Prostate gland (tissue), 2 donors: ENCODE results near the gene PCSK4. TPM values are rescaled to one million over a fixed set of nuclear protein-coding genes. Genes with fewer than 3 reads are reported as not detected.
"Not testable (repeated sequence)": the region's sequence is repeated elsewhere in the genome, so short reads cannot be mapped to it uniquely, and the experiment has no call there.

Experiments
- DNase-seq: peaks from one replicate; pipeline ENCODE4 v3.0.0-alpha.2; 2019; ENCODE audit warnings: low spot score
- H3K27ac ChIP-seq, 2 donors: fragments of 200-600 bp; sonication (generic); 2 replicates each; pipeline ENCODE4 v1.5.1; 2017 to 2019
- H3K27me3 ChIP-seq: fragments of 200-600 bp; sonication (generic); replicated peaks from 2 replicates; pipeline ENCODE4 v1.5.1; 2019; ENCODE audit not compliant: insufficient read depth
- H3K36me3 ChIP-seq, 2 donors: fragments of 200-600 bp; sonication (generic); 1 replicate in 1 of 2; 2 replicates in 1 of 2; pipeline versions ENCODE4 v1.5.1 to v1.8.1; 2017 to 2019
- H3K4me1 ChIP-seq: fragments of 200-600 bp; sonication (generic); replicated peaks from 2 replicates; pipeline ENCODE4 v1.5.1; 2019
- H3K4me3 ChIP-seq, 2 donors: fragments of 200-600 bp; sonication (generic); 2 replicates each; pipeline ENCODE4 v1.5.1; 2017 to 2019
- H3K9me3 ChIP-seq: fragments of 200-600 bp; sonication (generic); 2 replicates; pipeline ENCODE4 v1.5.1; 2017
- POLR2A ChIP-seq: fragments of 450-650 bp; IDR thresholded peaks from one replicate; pipeline ENCODE4 v1.6.1; 2016; ENCODE audit warnings: antibody characterized with exemption, mild to moderate bottlenecking
- POLR2AphosphoS5 ChIP-seq: sonication (generic); formaldehyde crosslinking; IDR thresholded peaks from one replicate; pipeline ENCODE4 v1.6.1; 2017; ENCODE audit warnings: antibody characterized with exemption
- WGBS: methylation state at CpG from one replicate; pipeline ENCODE4 v1.1.5; 2018; 5-methylcytosine and 5-hydroxymethylcytosine counted together
- intact Hi-C: fragments of 100-400 bp; cut with DNase I; formaldehyde crosslinking; loops from one replicate; pipeline ENCODE4 v1.14.2; 2022
- total RNA-seq, 2 donors: library from RNA; depleted of rRNA; stranded (reverse); fragments of >200 nt; gene quantifications; one replicate each; pipeline ENCODE4 v1.1.0, GENCODE V29; 2016
- TF ChIP-seq, protein P1 (sequence below), 4 experiments: fragments of 200-600 bp in 2 of 4; fragments of 450-650 bp in 2 of 4; sonication (generic) in 2 of 4; IDR thresholded peaks; 1 replicate in 3 of 4; 2 replicates in 1 of 4; pipeline ENCODE4 v1.5.1; 2016 to 2019; ENCODE audit warnings: antibody characterized with exemption in 4 of 4, mild to moderate bottlenecking in 2 of 4, moderate library complexity in 2 of 4

PCSK4 gene
- total RNA-seq, 2 donors from 2014 or later, result 8.1 to 22.9 TPM

- Histone ChIP-seq H3K27ac (no peak overlapping the region), H3K9me3 (no peaks in the 10 kb centered on the region), H3K36me3 (peaks cover 4 to 13% of the 10 kb centered on the region in 2 donors), H3K27me3 (peaks cover 3% of the 10 kb centered on the region), H3K4me1 (peaks cover 19% of the 10 kb centered on the region), H3K4me3 (no peak overlapping the region)
- TF ChIP-seq, protein P1, sequence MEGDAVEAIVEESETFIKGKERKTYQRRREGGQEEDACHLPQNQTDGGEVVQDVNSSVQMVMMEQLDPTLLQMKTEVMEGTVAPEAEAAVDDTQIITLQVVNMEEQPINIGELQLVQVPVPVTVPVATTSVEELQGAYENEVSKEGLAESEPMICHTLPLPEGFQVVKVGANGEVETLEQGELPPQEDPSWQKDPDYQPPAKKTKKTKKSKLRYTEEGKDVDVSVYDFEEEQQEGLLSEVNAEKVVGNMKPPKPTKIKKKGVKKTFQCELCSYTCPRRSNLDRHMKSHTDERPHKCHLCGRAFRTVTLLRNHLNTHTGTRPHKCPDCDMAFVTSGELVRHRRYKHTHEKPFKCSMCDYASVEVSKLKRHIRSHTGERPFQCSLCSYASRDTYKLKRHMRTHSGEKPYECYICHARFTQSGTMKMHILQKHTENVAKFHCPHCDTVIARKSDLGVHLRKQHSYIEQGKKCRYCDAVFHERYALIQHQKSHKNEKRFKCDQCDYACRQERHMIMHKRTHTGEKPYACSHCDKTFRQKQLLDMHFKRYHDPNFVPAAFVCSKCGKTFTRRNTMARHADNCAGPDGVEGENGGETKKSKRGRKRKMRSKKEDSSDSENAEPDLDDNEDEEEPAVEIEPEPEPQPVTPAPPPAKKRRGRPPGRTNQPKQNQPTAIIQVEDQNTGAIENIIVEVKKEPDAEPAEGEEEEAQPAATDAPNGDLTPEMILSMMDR (IDR thresholded peaks at IDR 0.05), result no peak
- TF ChIP-seq POLR2A (no peak), POLR2AphosphoS5 (no peak)
- intact Hi-C loops, result no loop called here
- 93% methylated on average over 9 of the region's 9 CpGs for WGBS
- DNase-seq, result no peak
Measured at GRCh38 chr19:1441022-1441426, 49.1 kb downstream of the PCSK4 start.

GRCh38 chr19:1440418-1440801 lies 49.7 kb downstream of the PCSK4 start:
- no peak overlapping the region for H3K27ac ChIP-seq
- 78% methylated on average over 15 of the region's 15 CpGs for WGBS
- intact Hi-C loops, result no loop called here
- H3K27me3 ChIP-seq, result no peaks in the 10 kb centered on the region
- no peak overlapping the region for H3K4me3 ChIP-seq
- H3K36me3 ChIP-seq, result peaks cover 4 to 13% of the 10 kb centered on the region in 2 donors
- TF ChIP-seq, protein P1 (IDR thresholded peaks at IDR 0.05), result no peak
- TF ChIP-seq POLR2A, result no peak
- no peak for TF ChIP-seq POLR2AphosphoS5
- no peak for DNase-seq
- peaks cover 16% of the 10 kb centered on the region for H3K4me1 ChIP-seq
- H3K9me3 ChIP-seq, result no peaks in the 10 kb centered on the region

DNA sequence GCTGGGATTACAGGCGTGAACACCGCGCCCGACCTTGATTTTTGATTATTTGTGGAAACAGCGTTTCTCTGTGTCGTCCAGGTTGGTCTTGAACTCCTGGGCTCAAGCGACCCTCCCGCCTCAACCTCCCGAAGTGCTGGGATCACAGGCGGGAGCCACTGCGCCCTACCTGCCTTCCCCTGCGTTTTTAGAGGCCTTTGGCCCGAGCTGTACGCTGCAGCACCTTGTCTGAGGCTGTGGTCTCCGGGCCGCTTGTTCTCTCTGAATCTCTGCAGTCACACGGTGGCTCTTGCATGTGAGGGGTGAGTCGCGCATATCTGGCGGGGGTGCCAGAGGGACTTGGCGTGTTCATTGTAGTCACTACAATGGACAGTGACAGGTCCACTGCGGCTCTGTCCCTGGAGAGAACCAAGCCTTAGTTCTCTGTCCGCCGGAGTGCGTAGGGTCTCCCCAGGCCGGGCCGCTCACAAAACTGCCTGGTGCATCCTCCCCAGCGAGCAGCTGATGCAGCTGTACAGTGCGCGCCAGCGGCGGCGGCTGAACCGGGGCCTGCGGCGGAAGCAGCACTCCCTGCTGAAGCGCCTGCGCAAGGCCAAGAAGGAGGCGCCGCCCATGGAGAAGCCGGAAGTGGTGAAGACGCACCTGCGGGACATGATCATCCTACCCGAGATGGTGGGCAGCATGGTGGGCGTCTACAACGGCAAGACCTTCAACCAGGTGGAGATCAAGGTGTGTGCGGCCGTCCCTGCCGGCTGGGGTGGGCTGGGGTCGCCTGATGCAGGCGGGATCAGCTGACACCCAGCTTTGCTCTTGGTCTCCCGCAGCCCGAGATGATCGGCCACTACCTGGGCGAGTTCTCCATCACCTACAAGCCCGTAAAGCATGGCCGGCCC lies 50.4 kb downstream of the PCSK4 start:
- intact Hi-C loops, result loop anchor here (5.0 kb wide), 1 partner anchor 162 kb away; the partner anchor contains the start of gene FAM174C
- Histone ChIP-seq H3K4me1 (peaks cover 14% of the 10 kb centered on the region), H3K27ac (peak overlapping the region in 1 of 2 donors; percentile 81), H3K36me3 (peaks cover 4 to 13% of the 10 kb centered on the region in 2 donors), H3K4me3 (peak overlapping the region; percentile 71 to 88)
- WGBS, result 75% methylated on average over 57 of the region's 57 CpGs
- not testable (repeated sequence) for DNase-seq, H3K9me3 ChIP-seq, H3K27me3 ChIP-seq

- H3K9me3 ChIP-seq, result no peaks in the 10 kb centered on the region
- H3K36me3 ChIP-seq, result peaks cover 4 to 21% of the 10 kb centered on the region in 2 donors
- peak overlapping the region; percentile 73 to 81 for H3K27ac ChIP-seq
- peak overlapping the region; percentile 71 to 88 for H3K4me3 ChIP-seq
- WGBS, result under 1% methylated on average over 22 of the region's 26 CpGs
- H3K27me3 ChIP-seq, result no peaks in the 10 kb centered on the region
- intact Hi-C loops, result loop anchor here (5.0 kb wide), 1 partner anchor 162 kb away; the partner anchor contains the start of gene FAM174C
- peaks cover 14% of the 10 kb centered on the region for H3K4me1 ChIP-seq
- no peak for DNase-seq
- TF ChIP-seq POLR2A (no peak), POLR2AphosphoS5 (no peak)
- TF ChIP-seq, protein P1 (IDR thresholded peaks at IDR 0.05), result no peak
Measured at GRCh38 chr19:1438933-1439354, 51.2 kb downstream of the PCSK4 start.

DNA sequence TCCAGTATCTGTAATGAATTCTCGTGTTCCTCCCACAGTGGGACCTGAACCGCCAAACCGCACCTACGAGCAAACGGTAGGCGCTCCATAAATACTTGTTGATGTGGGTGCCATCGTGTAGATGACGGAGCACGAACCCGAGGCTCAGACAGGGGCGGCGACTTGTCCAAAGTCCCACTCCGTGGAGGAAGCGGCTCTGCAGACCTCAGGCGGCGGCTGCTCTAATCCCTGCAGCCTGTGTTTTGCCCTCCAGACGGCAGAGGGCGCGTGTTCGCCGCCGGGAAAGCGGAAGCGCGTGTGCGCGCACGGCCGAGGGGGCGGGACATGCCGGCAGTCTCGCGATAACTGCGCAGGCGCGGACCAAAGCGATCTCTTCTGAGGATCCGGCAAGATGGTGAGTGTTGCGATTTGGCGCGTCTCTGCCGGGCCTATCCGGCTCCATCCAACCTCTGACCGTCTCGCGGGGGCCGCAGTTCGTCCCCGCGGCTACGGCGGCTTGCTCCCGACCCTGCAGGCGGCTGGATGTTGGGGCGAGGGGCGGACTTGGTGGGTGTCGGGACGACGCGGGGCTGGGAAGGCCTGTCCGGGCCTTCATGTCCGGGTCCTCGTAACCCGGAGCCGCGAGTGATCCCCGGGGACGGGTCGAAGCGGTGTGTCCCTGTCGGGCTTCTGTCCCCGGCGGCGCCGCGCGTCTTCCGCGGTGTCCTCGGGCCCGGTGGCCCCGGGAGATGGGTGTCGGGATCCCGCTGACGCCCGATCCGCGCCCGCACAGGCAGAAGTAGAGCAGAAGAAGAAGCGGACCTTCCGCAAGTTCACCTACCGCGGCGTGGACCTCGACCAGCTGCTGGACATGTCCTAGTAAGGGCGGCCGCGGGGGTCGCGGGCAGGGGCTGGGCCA lies 51.9 kb downstream of the PCSK4 start, which contains the start of gene RPS15:
TSS of gene RPS15 (plus strand) at position 362 of the 898 bp plus-strand sequence. CDS start at position 392, 30 bp downstream.
- TF ChIP-seq POLR2A, result peak; percentile 84
- TF ChIP-seq, protein P1 (IDR thresholded peaks at IDR 0.05), result peak; percentile 95 to 99 (median 98)
- peak; percentile 99 for TF ChIP-seq POLR2AphosphoS5
- H3K9me3 ChIP-seq, result no peaks in the 10 kb centered on the region
- peak; percentile 92 for DNase-seq
- H3K27ac ChIP-seq, result peak within 1 kb of the TSS; percentile 73 to 81
- H3K36me3 ChIP-seq, result peaks cover 4 to 28% of the 10 kb centered on the region in 2 donors
- peaks cover 14% of the 10 kb centered on the region for H3K4me1 ChIP-seq
- WGBS, result 2% methylated on average over 80 of the region's 100 CpGs
- no peaks in the 10 kb centered on the region for H3K27me3 ChIP-seq
- intact Hi-C loops, result loop anchor here (5.0 kb wide), 1 partner anchor 161 kb away; the partner anchor contains the start of gene FAM174C
- H3K4me3 ChIP-seq, result peak within 1 kb of the TSS; percentile 71 to 88
